Stimulated activated CD8-positive, alpha-beta memory T cell treated with anti-CD3 and anti-CD28 coated beads, Interleukin-15, amount 100 ng/mL, for 4 hours (primary cell): ENCODE measurements around the gene CMKLR1.

Source experiments
- DNase-seq, 2 donors: peaks; one replicate each; pipeline ENCODE4 v3.0.0-alpha.2; 2020; ENCODE audit warnings: low read depth in 2 of 2

The CMKLR1 gene

DNA sequence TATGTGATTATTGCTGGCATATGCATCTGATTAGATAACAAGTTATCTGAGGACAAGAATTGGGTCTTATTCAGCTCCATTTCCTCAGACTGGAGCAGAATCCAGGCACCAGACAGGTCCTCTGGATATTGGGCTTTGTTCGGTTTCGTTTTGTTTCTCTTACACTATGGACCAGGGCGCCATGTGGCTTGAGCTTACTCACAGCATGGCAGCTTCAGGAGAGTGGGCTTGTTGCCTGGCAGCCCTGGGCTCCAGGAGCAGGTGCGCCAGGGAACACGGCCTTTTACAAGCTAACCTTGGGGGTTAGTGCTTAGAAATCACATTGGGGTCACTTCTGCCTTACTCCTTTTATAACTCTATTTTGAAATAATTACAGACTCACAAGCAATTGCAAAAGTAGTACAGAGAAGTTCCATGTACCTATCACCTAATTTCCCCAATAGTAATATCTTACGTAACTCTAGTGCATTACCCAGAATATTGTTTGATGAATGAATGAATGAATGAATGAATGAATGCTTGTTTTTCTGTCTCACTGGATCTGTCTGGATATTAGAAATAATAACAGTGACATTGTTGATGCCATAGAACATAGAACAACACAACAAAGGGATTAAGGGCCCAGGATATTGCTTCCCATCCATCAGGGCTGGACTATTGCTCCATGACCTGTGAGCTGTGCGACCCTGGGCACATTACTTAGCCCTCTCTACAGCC lies 39.0 kb downstream of the CMKLR1 start:
- no peak for DNase-seq

DNA sequence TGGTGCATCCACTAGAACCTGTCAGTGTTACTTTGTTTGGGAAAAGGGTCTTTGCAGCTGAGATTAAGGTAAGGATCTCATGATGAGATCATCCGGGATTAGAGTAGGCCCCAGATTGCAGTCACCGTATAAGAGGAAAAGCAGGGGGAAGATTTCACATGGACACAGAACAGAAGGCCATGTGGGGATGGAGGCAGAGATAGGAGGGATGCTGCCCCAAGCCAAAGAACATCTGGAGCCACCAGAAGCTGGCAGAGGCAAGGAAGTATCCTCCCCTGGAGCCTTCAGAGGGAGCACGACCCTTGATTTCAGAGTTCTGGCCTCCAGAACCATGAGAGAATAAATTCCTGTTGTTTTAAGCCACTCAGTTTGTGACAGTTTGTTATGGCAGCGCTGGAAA lies 39.6 kb downstream of the CMKLR1 start:
- no peak for DNase-seq

DNA sequence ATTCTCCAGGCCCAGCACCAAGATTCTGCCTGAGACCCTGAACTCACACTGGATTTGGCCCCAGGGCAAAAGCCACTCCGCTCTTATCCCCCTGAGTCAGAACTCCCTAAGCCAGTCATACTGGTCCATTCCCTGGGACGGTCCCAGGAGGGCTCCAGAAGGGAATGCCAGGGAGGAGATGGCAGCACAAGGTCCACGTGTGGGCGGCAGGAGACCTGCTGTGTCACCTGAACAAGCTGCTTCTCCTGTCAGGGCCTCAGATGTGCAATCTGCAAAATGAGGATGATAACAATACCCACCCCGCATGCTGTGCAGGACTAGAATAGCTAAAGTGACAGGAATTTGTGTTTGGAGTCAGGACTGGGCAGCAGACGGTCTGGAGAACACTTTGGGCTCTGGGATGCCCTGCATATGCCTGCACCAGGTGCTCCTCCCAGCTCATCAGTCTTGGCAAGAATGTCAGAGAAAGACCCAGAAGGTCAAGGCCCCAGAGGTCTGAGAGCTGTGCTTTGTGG lies 40.3 kb downstream of the CMKLR1 start:
- no peak for DNase-seq

DNA sequence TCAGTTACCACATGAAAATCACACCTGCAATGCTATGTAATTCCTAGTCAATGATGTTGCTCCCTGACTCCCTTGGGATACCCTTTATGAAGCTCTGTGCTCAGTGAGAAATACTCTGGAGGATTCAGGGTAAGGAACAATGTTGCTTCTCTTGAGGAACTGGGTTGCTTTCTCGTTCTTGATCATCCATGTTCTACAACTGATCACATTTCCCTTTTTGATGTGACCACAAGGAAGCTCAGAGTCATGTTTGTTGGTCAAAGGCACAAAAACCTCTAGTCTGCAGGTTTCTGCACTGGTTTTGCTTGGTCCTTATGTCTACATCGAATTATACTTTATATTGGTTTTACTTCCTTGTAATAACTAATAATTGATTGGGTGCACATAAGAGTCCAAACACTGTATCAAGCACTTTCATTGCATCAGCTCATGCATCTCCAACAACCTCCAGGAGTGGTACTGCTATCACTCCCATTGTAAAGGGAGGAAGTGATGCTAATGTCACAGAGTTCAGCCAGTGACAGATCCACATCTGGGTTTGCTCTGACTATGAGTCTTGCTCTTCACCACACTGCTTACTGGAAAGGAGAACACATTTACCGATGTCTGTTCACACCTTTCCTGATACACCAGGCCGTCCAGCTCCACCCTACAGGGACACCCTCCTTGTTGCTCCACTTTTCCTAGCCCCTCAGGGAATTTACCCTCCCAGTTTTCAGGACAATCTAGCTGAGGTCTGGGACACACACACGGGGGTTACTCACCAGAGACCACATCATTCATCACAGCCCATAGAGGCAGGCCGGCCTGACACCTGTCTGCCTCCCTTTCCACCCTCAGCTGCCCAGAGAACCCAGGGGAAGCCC lies 41.0 kb downstream of the CMKLR1 start:
- no peak for DNase-seq

DNA sequence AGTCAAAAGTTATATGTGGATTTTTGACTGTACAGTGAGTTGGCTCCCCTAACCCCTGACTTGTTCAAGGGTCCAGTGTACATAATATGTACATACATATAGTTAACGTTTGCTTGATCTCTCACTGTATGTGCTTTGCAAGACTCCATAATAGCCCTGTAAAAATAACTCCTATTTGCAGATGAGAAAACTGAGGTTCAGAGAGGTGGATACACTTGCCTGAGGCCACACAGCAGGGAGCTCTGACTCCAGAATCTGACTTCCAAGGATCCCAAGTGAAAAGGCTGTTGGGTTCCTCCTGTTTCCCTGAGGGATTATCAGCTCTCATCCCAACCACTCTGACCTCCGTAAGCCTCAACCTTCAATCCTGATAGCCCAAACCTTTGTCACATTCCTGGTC lies 41.7 kb downstream of the CMKLR1 start:
- no peak for DNase-seq

DNA sequence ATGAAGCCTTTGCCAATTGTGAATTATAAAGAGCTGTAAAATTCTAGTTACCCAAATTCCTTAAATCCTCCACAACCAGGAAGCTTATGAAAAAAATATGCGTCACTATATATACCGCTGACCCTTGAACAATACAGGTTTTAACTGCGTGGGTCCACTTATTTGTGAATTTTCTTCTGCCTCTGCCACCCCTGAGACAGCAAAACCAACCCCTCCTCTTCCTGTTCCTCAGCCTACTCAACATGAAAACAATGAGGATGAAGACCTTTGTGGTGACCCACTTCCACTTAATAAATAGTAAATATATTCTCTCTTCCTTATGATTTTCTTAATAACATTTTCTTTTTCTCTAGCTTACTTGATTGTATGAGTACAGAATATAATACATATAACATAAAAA lies 42.2 kb downstream of the CMKLR1 start:
- DNase-seq: no peak

DNA sequence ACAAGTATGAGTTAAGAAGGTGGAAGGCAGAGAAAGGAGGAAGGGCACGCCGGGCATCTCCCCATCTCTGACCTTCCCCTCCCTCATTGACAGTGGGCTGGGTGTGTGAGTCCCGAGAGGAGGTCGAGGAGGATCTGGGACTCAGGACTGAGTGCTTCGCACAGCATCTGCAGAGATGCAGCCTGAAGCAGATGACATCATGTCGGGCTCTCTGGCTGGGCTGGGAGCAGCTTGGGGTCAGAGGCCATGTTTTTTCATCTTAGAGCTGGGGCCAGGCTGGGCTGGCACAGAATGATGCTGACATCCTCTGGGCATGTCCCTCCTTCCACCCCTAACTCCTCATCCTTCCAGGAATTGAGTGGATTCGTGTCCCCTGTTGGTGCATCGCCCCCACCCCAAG lies 43.5 kb downstream of the CMKLR1 start:
- DNase-seq: no peak

DNA sequence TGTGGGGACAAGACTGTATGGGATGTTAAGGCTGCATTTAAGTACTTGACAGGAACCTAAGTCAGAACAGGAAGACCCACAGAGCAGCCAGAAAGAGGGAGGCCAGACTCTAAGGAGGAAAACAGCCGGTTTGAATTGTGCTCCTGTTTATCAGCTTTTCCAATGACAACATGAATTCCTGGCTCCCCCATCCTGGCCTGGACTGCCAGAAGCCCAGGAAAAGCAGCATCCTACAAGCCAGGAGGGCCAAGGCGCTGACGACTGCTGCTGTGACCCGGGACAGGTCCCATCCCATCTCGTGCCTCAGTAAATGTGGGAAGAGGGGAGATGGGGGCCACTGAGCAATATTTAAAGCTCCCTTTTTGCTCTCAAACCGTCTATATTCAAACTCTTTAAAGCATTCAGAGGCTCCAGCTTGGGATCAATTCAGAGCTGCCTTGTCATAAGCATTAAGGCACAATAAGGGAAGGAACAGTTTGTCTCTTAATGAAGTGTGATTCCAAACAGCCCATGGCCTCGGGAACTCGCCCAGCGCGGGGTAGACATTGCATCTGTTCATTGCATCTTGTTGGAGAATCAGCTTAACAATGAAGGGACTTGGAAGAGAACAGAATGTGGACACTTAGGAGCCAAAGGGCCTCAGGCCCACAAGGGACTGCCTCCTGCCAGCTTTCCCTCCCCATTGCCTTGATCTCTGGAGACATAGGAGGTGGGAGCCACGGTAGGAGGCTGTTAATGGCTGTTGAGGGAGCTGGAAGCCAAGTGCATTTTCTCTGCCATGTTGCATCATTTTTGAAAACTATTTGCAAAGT lies 49.6 kb downstream of the CMKLR1 start:
- DNase-seq: no peak

DNA sequence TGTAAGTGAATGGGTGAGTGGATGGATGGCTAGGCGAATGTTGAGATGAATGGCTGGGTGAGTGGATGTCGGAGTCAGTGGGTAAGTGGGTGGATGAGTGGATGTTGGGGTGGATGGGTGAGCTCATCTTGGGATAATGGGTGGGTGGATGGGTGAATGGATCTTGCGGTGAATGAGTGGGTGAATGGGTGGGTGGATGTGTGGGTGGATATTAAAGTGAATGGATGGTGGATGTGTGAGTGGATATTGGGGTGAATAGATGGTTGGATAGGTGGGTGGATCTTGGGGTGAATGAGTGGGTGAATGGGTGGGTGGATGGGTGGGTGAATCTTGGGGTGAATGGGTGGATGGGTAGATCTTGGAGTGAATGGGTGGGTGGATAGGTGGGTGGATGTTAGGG lies 51.9 kb downstream of the CMKLR1 start:
- no peak for DNase-seq

DNA sequence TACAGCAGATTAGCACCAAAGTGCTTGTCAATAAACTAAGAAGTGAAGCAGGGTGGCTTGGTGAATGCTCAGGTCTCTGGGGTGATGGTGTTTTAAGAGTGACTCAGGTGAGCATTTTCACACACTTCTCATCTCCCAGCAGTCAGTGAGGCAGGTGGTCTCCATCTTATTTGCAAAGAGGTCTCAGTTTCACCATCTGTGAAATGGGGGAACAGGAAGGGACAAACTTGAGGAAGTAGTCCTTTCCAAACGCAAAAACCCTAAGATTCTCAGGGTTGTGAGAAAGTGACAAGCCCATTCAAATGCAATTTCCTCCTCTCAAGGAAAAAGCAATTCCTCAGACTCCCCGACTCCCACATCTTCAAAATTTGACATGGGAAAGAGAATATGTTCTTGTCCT lies 54.1 kb downstream of the CMKLR1 start:
- no peak for DNase-seq

DNA sequence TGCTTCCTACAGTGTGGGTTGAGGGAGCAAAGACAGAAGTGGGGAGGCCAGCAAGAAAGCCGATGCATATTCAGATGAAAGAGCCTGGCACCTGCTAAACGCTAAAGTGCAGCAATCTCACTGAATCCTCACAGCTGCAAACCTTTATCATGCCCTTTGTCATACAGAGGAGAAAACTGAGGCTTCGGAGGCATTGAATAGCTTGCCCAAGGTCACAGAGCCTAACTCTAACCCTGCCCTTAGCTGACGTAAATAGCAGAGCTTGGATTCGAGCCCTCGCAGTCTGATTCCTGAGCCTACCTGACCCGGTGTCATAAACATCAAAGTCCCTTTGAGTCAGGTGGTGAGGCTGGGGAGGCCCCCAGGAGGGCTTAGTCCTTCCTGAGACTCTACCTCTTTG lies 54.9 kb downstream of the CMKLR1 start:
- DNase-seq: no peak

DNA sequence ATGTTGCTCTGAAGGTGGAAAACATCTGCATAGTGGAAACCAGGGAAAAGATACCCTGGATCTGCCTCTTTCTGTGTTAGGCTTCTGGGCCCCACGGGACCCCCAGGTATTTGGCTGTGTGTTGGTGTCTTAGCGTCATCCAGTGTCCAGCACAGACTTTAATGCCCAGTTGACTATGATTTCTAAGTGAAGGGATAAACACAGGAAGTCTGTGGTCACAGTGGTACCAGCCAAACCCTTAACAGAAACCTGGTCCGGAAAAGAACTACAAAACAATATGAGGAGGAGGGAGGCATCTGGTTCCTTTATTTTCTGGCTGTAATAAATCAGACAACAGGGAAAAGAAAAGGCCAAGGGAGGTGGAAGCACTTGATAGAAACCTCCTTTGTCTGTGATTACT lies 56.4 kb downstream of the CMKLR1 start:
- DNase-seq: no peak

DNA sequence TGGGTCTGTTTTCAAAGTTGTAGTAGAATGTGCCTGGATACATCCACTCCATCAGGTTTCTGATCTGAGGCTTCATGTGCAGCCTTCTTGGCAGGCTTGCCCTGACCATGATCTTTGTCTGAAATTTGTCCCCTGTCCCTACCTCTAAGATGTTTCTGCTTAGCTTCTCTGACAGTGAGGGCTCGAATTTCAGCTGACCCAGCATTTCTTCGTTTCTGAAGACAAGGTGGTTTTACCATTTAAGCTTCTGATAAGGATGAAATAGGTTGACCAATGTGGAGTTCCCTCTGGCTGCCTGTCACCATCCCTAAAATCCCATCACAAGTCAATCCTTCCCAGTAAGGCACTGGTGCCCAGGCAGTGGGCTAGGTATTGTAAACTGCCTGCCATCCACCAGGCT lies 57.0 kb downstream of the CMKLR1 start:
- DNase-seq: no peak

DNA sequence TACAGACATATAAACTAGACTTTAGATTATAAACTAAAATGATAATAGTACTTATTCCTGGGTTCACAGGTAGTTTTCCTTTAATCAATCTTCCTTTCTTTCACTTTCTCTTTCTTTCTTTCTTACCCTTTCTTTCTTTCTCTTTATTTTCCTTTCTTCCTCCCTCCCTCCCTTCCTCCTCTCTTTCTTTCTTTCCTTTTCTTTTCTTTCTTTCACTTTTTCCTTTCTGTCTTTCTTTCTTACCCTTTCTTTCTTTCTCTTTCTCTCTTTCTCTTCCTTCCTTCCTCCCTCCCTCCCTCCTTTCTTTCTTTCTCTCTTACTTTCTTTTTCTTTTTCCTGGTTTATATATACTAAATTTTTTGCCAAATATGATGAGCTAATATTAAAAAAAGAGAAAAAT lies 61.5 kb downstream of the CMKLR1 start:
- no peak for DNase-seq

DNA sequence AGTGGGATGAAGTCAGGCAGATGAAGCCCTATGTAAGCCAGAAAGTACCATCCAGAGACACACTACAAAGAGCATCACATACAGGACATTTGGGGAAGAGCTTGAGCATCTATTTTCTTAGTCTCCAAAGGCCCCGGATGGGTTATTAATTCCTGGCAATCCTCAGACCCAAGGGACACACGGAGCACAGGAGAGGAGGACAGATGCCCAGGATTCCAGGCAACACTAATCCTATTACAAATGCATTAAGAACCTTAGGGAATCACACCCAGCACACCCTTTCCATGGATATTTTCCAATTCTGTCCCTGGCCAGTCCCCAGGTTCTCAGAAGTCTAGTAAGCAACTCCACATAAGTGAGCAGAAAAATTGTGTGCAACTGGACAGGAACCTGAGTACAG lies 65.9 kb downstream of the CMKLR1 start:
- DNase-seq: no peak

DNA sequence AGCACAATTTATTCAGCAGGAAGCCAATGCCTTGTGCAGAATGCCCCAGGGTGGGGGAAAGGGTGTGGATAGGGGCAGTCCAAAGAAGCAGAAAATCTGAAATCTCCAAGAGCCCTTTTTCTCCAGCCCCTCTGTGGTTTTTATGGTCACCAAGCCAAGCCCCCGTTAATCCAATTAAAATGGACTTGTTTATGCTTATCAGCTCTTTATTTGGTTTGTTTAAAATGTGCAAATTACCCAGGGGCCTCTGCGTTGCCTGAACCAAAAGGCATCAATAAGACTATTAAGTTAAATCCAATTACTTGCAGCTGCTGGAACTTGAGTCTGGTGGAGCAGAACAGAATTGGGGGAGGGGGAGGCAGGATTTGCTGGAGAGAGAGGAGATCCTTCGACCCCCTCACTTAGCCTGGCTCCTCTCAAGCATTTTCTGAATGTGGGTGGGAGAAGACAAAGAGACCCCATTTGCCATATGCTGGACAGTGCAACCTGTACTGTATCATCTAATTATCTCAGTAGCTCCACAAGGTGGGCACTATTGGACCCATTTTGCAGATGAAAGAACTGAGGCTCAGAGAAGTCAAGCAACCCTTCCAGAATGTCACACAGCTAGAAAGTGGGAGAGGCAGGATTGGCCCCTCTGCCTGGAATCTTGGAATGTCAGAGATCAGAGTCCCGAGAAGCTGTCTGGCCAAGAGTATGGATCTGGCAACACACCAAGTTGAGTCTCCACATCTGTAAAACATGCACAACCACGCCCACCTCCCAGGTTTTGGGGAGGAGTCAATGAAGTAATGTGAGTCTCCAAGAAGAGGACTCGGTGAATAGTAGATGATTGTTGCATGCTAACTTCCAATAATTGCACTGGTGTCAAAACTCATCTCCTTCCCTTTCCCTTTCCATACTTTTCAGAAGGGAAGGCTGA lies 66.9 kb downstream of the CMKLR1 start:
- no peak for DNase-seq

DNA sequence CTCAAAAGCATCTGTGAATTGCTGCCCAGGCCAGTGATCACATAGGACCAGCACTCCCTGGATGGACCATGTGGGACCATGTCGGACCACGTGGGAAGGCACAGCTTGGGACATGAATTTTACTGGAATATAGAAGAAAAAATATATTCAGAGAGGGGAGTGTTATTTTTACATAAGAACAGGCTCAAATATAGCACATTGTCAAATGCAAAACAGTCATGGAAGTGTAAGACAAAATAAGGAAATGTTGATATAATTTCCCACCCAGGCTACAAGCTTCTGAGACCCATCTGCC lies 68.3 kb downstream of the CMKLR1 start:
- DNase-seq: no peak

DNA sequence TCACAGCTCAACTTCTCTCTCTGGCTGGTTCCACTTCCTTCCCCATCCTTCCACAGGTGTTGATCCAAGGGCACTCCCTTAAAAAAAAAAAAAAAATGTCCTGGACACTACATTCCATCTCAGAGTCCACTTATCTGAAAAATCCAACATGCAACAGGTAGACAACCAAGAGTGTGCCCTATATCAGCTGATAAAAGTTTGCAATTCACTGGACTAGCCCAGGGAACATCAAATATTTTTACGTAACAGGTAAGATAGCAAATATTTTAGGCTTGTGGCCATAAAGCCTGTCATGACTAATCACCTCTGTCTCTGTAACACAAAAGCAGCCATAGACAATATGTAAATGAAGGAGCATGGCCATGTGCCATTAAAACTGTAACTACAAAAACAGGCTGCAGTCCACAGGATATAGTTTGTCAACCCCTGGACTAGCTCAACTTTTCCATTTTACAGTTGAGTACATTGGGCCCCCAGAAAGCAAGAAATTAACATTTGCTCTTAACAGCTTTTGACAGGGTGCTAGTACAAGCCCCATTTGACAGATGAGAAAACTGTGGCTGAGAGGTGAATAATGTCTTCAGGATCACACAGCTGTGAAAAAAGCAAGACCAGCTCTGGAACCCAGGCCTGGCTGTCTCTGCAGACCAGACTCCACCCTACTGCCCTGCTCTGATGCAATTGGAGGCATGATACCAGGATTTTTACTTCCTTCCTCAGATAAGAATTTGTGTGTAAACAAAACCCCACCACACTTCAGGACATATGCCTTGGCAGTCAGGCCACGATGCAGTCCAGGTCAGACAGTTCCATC lies 68.9 kb downstream of the CMKLR1 start:
- no peak for DNase-seq

DNA sequence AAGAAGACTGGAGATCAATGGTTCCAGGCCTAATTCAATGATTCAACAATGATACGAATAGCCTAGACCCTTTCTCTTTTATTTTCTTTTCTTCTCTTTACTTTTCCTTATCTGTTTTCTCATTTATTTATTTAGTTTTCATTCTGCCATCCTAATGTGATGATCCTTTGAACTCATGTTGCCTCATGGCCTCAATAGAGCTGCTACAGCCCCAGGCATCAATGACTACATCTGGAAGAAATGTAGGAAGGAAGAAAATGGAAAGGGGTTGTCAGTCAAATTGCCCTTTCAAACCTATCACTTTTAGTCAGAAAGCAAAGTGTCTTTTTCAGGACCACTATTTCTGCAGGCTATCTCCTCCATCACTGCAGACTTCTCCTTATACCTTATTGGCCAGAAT lies 69.9 kb downstream of the CMKLR1 start:
- no peak for DNase-seq

DNA sequence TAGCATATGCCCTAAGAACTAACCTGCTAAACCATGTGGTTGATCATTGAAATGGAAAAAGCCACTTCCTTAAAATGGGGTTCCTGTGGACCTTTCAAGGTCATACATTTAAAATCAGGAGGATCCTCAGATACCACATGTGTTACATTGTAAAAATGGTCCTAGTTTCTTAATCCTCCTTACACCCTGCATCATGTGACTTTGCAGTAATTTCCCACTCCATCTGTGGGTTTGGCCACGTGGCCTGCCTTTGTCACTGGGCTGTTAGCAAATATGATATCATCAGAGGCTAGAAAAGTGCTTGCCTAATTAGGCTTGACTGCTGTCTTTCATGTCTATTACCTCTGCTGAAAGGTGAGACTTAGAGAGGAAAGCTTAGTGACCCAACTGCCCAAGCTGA lies 70.7 kb downstream of the CMKLR1 start:
- no peak for DNase-seq

DNA sequence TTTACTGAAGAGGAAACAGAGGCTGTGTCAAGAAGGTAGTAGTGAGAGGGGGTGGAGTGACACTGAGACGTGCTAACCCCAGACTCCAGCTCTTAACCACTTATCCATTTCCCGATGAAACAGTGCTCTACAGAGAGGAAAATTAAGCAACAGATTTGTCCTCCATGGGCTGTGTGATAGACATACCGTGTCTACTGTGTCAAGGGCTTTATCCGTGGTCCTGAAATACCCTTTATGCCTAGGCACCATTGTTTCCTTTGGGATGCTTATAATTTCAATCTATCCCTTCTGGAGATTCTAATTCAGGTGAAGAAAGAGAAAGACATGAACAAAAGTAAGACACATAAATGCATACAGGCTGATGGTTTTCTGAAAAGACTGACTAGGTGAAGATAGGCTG lies 71.7 kb downstream of the CMKLR1 start:
- no peak for DNase-seq
